Testis (tissue), 3 donors: Measurements from ENCODE around the gene CNPY1. TPM values are rescaled to one million over a fixed set of nuclear protein-coding genes. Genes with fewer than 3 reads are reported as not detected.
A peak's percentile ranks its signal among the peaks of the same experiment; 100 is the strongest.

Source experiments
- DNase-seq: peaks from one replicate; pipeline ENCODE4 v3.0.0-alpha.2; 2019
- H3K27ac ChIP-seq, 2 donors: fragments of 200-600 bp; sonication (generic); one replicate each; pipeline ENCODE4 v1.5.1; 2019
- H3K27me3 ChIP-seq: fragments of 200-600 bp; sonication (generic); one replicate; pipeline ENCODE4 v1.5.1; 2019
- H3K36me3 ChIP-seq: fragments of 200-600 bp; sonication (generic); one replicate; pipeline ENCODE4 v1.5.1; 2017; ENCODE audit warnings: low read depth; ENCODE audit errors: missing control alignments
- H3K4me1 ChIP-seq: fragments of 200-600 bp; sonication (generic); one replicate; pipeline ENCODE4 v1.5.1; 2019
- H3K4me3 ChIP-seq, 2 donors: fragments of 200-600 bp; sonication (generic); one replicate each; pipeline ENCODE4 v1.5.1; 2017 to 2019
- H3K9me3 ChIP-seq: fragments of 200-600 bp; sonication (generic); one replicate; pipeline ENCODE4 v1.5.1; 2017
- CTCF ChIP-seq, 3 experiments: fragments of 450-650 bp in 2 of 3; fragments of 200-600 bp in 1 of 3; sonication (generic) in 1 of 3; IDR thresholded peaks; one replicate each; pipeline ENCODE4 v1.5.1; 2016 to 2019; ENCODE audit warnings: antibody characterized with exemption in 3 of 3, mild to moderate bottlenecking in 2 of 3, moderate library complexity in 1 of 3
- POLR2A ChIP-seq: fragments of 450-650 bp; IDR thresholded peaks from one replicate; pipeline ENCODE4 v1.6.1; 2017; ENCODE audit warnings: antibody characterized with exemption, mild to moderate bottlenecking, moderate library complexity
- WGBS, 2 donors: methylation state at CpG; one replicate each; pipeline ENCODE4 v1.1.5; 2018; 5-methylcytosine and 5-hydroxymethylcytosine counted together
- intact Hi-C: fragments of 100-400 bp; cut with DNase I; formaldehyde crosslinking; loops from one replicate; pipeline ENCODE4 v1.15.1; 2023; ENCODE audit warnings: low total_unique reads
- polyA plus RNA-seq: library from polyadenylated mRNA; stranded (reverse); fragments of 350-450 nt; fragmentation: Illumina TruSeq; extraction: RNeasy Lipid Tissue Mini Kit (QIAGEN cat#74804); gene quantifications from one replicate; pipeline ENCODE4 v1.2.3, GENCODE V29; 2014; ENCODE audit warnings: low read depth, low replicate concordance; ENCODE audit not compliant: insufficient read depth
- total RNA-seq, 2 donors: library from RNA; depleted of rRNA; stranded (reverse); fragments of >200 nt; gene quantifications; one replicate each; pipeline ENCODE4 v1.2.3, GENCODE V29; 2016

The CNPY1 gene
- total and polyA plus RNA-seq, 3 donors from 2014 or later: 0.25 to 0.47 (median 0.31) TPM

GRCh38 chr7:155470686-155471638, 75.4 kb downstream of the CNPY1 start:
- H3K36me3 ChIP-seq: no peaks in the 10 kb centered on the region
- no peaks in the 10 kb centered on the region for H3K9me3 ChIP-seq
- WGBS, 2 donors: 20 to 34% methylated on average over 21 to 24 of the region's 24 CpGs
- no peak overlapping the region for H3K27ac ChIP-seq
- H3K4me3 ChIP-seq: no peak overlapping the region
- no peaks in the 10 kb centered on the region for H3K27me3 ChIP-seq
- DNase-seq: no peak
- no peak for TF ChIP-seq CTCF (IDR thresholded peaks at IDR 0.05)
- TF ChIP-seq POLR2A: no peak
- H3K4me1 ChIP-seq: peaks cover 8% of the 10 kb centered on the region
- intact Hi-C loops: no loop called here

- Histone ChIP-seq H3K27me3 (no peaks in the 10 kb centered on the region), H3K4me3 (no peak overlapping the region), H3K27ac (no peak overlapping the region), H3K4me1 (peaks cover 8% of the 10 kb centered on the region), H3K36me3 (no peaks in the 10 kb centered on the region), H3K9me3 (no peaks in the 10 kb centered on the region)
- intact Hi-C loops: no loop called here
- DNase-seq: no peak
- no peak for TF ChIP-seq CTCF (IDR thresholded peaks at IDR 0.05)
- no peak for TF ChIP-seq POLR2A
- 37 to 39% methylated on average over 8 of the region's 8 CpGs for WGBS, 2 donors
Observed at GRCh38 chr7:155470186-155470487, 76.2 kb downstream of the CNPY1 start.

- Histone ChIP-seq H3K4me1 (peaks cover 8% of the 10 kb centered on the region), H3K9me3 (no peaks in the 10 kb centered on the region), H3K4me3 (no peak overlapping the region), H3K36me3 (no peaks in the 10 kb centered on the region), H3K27ac (no peak overlapping the region), H3K27me3 (no peaks in the 10 kb centered on the region)
- intact Hi-C loops: no loop called here
- 21 to 34% methylated on average over 12 of the region's 12 CpGs for WGBS, 2 donors
- TF ChIP-seq CTCF (IDR thresholded peaks at IDR 0.05): no peak
- TF ChIP-seq POLR2A: no peak
- DNase-seq: no peak
Observed at GRCh38 chr7:155469311-155470185, 76.8 kb downstream of the CNPY1 start.

GRCh38 chr7:155468785-155469148, 77.6 kb downstream of the CNPY1 start:
- TF ChIP-seq CTCF (IDR thresholded peaks at IDR 0.05) (no peak), POLR2A (no peak)
- WGBS, 2 donors: 10 to 13% methylated on average over 10 of the region's 10 CpGs
- Histone ChIP-seq H3K9me3 (no peaks in the 10 kb centered on the region), H3K27me3 (no peaks in the 10 kb centered on the region), H3K4me1 (peaks cover 8% of the 10 kb centered on the region), H3K27ac (no peak overlapping the region), H3K4me3 (peak overlapping the region in 1 of 2 donors; percentile 53), H3K36me3 (no peaks in the 10 kb centered on the region)
- no peak for DNase-seq
- intact Hi-C loops: no loop called here
